Tibial nerve (tissue), 3 donors: ENCODE data around the gene NTRK2.

Experiments
- POLR2A ChIP-seq, 2 donors: fragments of 450-650 bp; IDR thresholded peaks; one replicate each; pipeline ENCODE4 v1.6.1; 2017; ENCODE audit warnings: antibody characterized with exemption in 2 of 2, mild to moderate bottlenecking in 2 of 2, moderate library complexity in 2 of 2
- TF ChIP-seq, protein P1 (sequence below), 5 experiments: fragments of 200-600 bp in 3 of 5; fragments of 450-650 bp in 2 of 5; sonication (generic) in 3 of 5; IDR thresholded peaks; one replicate each; pipeline ENCODE4 v1.5.1; 2016 to 2019; ENCODE audit warnings: antibody characterized with exemption in 5 of 5, mild to moderate bottlenecking in 3 of 5, moderate library complexity in 2 of 5

GRCh38 chr9:84705128-84705527 lies 35.6 kb downstream of the NTRK2 start:
- TF ChIP-seq POLR2A (IDR thresholded peaks at IDR 0.05): no peak
- TF ChIP-seq, protein P1, sequence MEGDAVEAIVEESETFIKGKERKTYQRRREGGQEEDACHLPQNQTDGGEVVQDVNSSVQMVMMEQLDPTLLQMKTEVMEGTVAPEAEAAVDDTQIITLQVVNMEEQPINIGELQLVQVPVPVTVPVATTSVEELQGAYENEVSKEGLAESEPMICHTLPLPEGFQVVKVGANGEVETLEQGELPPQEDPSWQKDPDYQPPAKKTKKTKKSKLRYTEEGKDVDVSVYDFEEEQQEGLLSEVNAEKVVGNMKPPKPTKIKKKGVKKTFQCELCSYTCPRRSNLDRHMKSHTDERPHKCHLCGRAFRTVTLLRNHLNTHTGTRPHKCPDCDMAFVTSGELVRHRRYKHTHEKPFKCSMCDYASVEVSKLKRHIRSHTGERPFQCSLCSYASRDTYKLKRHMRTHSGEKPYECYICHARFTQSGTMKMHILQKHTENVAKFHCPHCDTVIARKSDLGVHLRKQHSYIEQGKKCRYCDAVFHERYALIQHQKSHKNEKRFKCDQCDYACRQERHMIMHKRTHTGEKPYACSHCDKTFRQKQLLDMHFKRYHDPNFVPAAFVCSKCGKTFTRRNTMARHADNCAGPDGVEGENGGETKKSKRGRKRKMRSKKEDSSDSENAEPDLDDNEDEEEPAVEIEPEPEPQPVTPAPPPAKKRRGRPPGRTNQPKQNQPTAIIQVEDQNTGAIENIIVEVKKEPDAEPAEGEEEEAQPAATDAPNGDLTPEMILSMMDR (IDR thresholded peaks at IDR 0.05): no peak
